Measurements from ENCODE around the gene ABCG8. TPM values are rescaled to one million over a fixed set of nuclear protein-coding genes. Genes with fewer than 3 reads are reported as not detected.

The ABCG8 gene
- total and polyA plus RNA-seq, 9 of the 15 experiments (the other 6 are each of a cell fraction or from before 2014, with no cell fraction given), result not detected

DNA sequence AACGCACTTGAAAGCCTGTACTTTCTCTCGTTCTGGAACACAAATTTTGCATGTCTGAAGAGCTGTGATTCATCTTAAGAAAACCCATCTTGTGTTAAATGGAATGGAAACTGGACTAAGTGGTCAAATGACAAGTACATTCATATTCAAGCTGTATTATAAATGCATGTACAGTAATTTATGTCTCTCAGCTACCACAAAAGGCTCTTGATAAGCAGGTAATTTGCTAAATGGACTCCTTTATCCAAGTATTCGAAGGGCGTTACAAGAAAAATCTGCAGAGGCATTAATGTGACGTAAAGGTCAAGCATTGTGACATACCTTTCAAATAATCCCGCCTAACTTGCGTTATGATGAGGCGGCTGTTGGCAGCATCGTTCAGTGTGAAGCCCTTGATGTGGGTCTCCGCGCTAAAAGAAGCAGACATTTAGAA is 66.6 kb downstream of the ABCG8 start (continued):
- TF ChIP-seq, protein P1, sequence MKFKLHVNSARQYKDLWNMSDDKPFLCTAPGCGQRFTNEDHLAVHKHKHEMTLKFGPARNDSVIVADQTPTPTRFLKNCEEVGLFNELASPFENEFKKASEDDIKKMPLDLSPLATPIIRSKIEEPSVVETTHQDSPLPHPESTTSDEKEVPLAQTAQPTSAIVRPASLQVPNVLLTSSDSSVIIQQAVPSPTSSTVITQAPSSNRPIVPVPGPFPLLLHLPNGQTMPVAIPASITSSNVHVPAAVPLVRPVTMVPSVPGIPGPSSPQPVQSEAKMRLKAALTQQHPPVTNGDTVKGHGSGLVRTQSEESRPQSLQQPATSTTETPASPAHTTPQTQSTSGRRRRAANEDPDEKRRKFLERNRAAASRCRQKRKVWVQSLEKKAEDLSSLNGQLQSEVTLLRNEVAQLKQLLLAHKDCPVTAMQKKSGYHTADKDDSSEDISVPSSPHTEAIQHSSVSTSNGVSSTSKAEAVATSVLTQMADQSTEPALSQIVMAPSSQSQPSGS (CRISPR knock-in tag; IDR thresholded peaks at IDR 0.05), result no peak
- TF ChIP-seq RBM14 (IDR thresholded peaks at IDR 0.05; ENCODE audit: borderline replicate concordance, insufficient read depth, low read depth, low read length) (no peak), ZNF449 (CRISPR knock-in tag; IDR thresholded peaks at IDR 0.05) (no peak), TSC22D4 (tag; IDR thresholded peaks at IDR 0.05) (no peak), NR0B1 (IDR thresholded peaks at IDR 0.05; ENCODE audit: partially characterized antibody) (no peak), RNF2 (IDR thresholded peaks at IDR 0.05) (no peak), CCAR2 (IDR thresholded peaks at IDR 0.05; ENCODE audit: low read depth, low read length) (no peak), ZKSCAN1 (IDR thresholded peaks at IDR 0.05; ENCODE audit: low read depth, low read length) (no peak)
- TF ChIP-seq, protein P2, sequence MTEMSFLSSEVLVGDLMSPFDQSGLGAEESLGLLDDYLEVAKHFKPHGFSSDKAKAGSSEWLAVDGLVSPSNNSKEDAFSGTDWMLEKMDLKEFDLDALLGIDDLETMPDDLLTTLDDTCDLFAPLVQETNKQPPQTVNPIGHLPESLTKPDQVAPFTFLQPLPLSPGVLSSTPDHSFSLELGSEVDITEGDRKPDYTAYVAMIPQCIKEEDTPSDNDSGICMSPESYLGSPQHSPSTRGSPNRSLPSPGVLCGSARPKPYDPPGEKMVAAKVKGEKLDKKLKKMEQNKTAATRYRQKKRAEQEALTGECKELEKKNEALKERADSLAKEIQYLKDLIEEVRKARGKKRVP (CRISPR knock-in tag; IDR thresholded peaks at IDR 0.05), result no peak

Measured in K562 (cell line).